K562 (cell line): Measurements from ENCODE around the gene NOTCH1. TPM values are rescaled to one million over a fixed set of nuclear protein-coding genes. Genes with fewer than 3 reads are reported as not detected.

Experiments
- CCNT2 ChIP-seq: IDR thresholded peaks from 2 replicates; pipeline ENCODE4 v1.6.1; 2011; ENCODE audit warnings: borderline replicate concordance, low read depth, mild to moderate bottlenecking, moderate library complexity, mixed read lengths, low read length; ENCODE audit not compliant: insufficient read length; ENCODE audit errors: extremely low read depth
- DMBX1 ChIP-seq: fragments of 250-450 bp; sonication (Bioruptor Pico); IDR thresholded peaks from 2 replicates; pipeline ENCODE4 v1.8.0; 2022; ENCODE audit warnings: inconsistent platforms, mild to moderate bottlenecking, moderate library complexity, borderline replicate concordance
- FUS ChIP-seq: fragments of 200-400 bp; formaldehyde crosslinking; optimal IDR thresholded peaks from 2 replicates; pipeline ENCODE3; 2017; ENCODE audit warnings: low read depth, low read length
- HCFC1 ChIP-seq: IDR thresholded peaks from 2 replicates; pipeline ENCODE4 v1.6.1; 2012; ENCODE audit warnings: low read depth, low read length, improper control_type of control experiment
- KLF6 ChIP-seq: fragments of 250-450 bp; sonication (Bioruptor Pico); IDR thresholded peaks from 2 replicates; pipeline ENCODE4 v1.4.0; 2020; ENCODE audit warnings: mild to moderate bottlenecking, moderate library complexity, borderline replicate concordance
- MCM7 ChIP-seq, 2 experiments: fragments of 450-650 bp; IDR thresholded peaks; 2 replicates each; pipeline ENCODE4 v1.6.1; 2016 to 2018
- NCOA6 ChIP-seq: fragments of 450-650 bp; IDR thresholded peaks from 2 replicates; pipeline ENCODE4 v1.6.1; 2017; ENCODE audit warnings: mild to moderate bottlenecking
- NR2F6 ChIP-seq: fragments of 450-650 bp; formaldehyde crosslinking; IDR thresholded peaks from 2 replicates; pipeline ENCODE4 v1.4.0; 2020; ENCODE audit warnings: mild to moderate bottlenecking
- SAFB2 ChIP-seq: fragments of 200-400 bp; formaldehyde crosslinking; IDR thresholded peaks from 2 replicates; pipeline ENCODE4 v1.6.1; 2018; ENCODE audit warnings: borderline replicate concordance, low read length, low read depth, moderate library complexity; ENCODE audit not compliant: severe bottlenecking
- SREBF1 ChIP-seq: fragments of 150-350 bp; IDR thresholded peaks from 2 replicates; pipeline ENCODE4 v1.6.1; 2014; ENCODE audit warnings: antibody characterized with exemption, low read depth, low read length, borderline replicate concordance
- SUPT5H ChIP-seq: fragments of 450-650 bp; IDR thresholded peaks from 2 replicates; pipeline ENCODE4 v1.6.1; 2016
- ZNF175 ChIP-seq: fragments of 200-800 bp; sonication (Bioruptor generic); IDR thresholded peaks from 2 replicates; pipeline ENCODE4 v1.6.1; 2016; ENCODE audit warnings: low read depth, mild to moderate bottlenecking, missing genetic modification characterization, missing compliant biosample characterization
- ZNF354B ChIP-seq: fragments of 250-450 bp; sonication (Bioruptor Pico); IDR thresholded peaks from 2 replicates; pipeline ENCODE4 v1.4.0; 2020
- ZNF583 ChIP-seq: fragments of 250-450 bp; sonication (Bioruptor Pico); IDR thresholded peaks from 2 replicates; pipeline ENCODE4 v1.4.0; 2020
- ZNF584 ChIP-seq: fragments of 200-800 bp; sonication (Bioruptor generic); IDR thresholded peaks from 2 replicates; pipeline ENCODE4 v1.6.1; 2016; ENCODE audit warnings: low read depth, mild to moderate bottlenecking, missing genetic modification characterization, missing compliant biosample characterization
- ZNF717 ChIP-seq: fragments of 250-450 bp; sonication (Bioruptor Pico); IDR thresholded peaks from 2 replicates; pipeline ENCODE4 v1.5.0; 2021
- polyA plus RNA-seq, 8 experiments: library from polyadenylated mRNA; depleted of rRNA in 4 of 8; stranded (reverse) in 5 of 8; unstranded in 3 of 8; fragments of >200 nt; fragmentation: Nextera tagmentation in 2 of 8; fragmentation: Illumina TruSeq in 1 of 8; extraction: Ambion mirVana in 2 of 8; extraction: Trizol in 1 of 8; gene quantifications; 2 replicates each; pipeline versions ENCODE4 v1.2.1 to v1.2.3, GENCODE V29; 2011 to 2014; ENCODE audit warnings: inconsistent platforms in 1 of 8, missing spikeins in 1 of 8
- total RNA-seq, 7 experiments: library from RNA; depleted of rRNA in 6 of 7; stranded (reverse); fragments of >200 nt in 6 of 7; fragmentation: Illumina TruSeq in 2 of 7; extraction: Trizol in 2 of 7; gene quantifications; 2 replicates each; pipeline versions ENCODE4 v1.2.1 to v1.2.3, GENCODE V29; 2011 to 2021; ENCODE audit warnings: low replicate concordance in 1 of 7
- TF ChIP-seq, protein P1 (sequence below): fragments of 200-800 bp; sonication (Bioruptor generic); IDR thresholded peaks from 2 replicates; pipeline ENCODE4 v1.6.1; 2016; ENCODE audit warnings: missing genetic modification characterization, missing compliant biosample characterization
- TF ChIP-seq, protein P2 (sequence below): fragments of 250-450 bp; sonication (Bioruptor Pico); IDR thresholded peaks from 2 replicates; pipeline ENCODE4 v1.5.0; 2021
- TF ChIP-seq, protein P3 (sequence below): fragments of 450-650 bp; conservative IDR thresholded peaks from 2 replicates; pipeline ENCODE4 v1.6.1; 2016; ENCODE audit warnings: missing genetic modification characterization, low read depth, mild to moderate bottlenecking, control low read depth, missing compliant biosample characterization

The NOTCH1 gene
- total and polyA plus RNA-seq, 9 of the 15 experiments (the other 6 are each of a cell fraction or from before 2014, with no cell fraction given), result 0.03 to 31.4 (median 2.3) TPM

DNA sequence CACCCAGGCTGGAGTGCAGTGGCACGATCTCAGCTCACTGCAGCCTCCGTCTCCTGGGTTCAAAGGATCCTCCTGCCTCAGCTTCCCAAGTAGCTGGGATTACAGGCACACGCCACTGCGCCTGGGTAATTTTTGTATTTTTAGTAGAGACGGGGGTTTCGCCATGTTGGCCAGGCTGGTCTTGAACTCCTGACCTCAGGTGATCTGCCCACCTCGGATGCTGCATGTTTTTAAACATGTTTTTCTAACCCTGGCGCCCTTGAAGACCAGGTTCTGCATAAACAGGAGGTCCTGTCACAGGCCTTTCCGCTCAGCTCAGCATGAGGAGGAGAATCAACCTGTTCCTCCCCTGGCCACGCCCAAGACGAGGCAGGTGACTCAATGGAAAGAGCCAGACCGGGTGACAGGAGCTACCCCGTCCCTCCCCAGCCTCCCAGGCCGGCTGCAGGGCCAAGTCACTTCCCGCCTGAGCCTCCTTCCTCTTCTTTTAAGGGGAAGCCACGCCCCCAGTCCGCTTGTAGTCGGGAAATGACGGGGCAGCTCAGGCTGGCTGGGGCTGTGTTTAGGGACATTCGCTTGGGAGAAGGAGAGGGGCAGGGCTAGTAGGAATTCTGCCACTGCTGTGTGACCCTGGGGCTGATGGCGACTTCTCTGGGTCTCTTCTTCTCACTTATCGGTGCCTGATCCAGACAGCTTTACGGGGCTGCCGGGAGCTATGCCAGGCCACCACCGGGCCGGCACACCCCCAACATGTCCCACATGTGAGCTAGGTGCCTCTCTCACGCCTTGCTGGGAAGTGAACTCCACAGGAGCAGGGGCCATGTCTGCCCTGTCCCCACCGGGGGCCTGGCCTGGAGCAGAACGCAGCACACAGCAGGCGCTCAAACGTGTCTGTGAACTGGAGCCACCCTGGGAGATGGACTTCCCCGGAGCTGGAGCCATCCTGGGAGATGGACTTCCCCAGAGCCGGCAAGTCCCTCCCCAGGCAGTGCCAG is 6.1 kb downstream of the NOTCH1 start (continued):
- TF ChIP-seq, protein P1, sequence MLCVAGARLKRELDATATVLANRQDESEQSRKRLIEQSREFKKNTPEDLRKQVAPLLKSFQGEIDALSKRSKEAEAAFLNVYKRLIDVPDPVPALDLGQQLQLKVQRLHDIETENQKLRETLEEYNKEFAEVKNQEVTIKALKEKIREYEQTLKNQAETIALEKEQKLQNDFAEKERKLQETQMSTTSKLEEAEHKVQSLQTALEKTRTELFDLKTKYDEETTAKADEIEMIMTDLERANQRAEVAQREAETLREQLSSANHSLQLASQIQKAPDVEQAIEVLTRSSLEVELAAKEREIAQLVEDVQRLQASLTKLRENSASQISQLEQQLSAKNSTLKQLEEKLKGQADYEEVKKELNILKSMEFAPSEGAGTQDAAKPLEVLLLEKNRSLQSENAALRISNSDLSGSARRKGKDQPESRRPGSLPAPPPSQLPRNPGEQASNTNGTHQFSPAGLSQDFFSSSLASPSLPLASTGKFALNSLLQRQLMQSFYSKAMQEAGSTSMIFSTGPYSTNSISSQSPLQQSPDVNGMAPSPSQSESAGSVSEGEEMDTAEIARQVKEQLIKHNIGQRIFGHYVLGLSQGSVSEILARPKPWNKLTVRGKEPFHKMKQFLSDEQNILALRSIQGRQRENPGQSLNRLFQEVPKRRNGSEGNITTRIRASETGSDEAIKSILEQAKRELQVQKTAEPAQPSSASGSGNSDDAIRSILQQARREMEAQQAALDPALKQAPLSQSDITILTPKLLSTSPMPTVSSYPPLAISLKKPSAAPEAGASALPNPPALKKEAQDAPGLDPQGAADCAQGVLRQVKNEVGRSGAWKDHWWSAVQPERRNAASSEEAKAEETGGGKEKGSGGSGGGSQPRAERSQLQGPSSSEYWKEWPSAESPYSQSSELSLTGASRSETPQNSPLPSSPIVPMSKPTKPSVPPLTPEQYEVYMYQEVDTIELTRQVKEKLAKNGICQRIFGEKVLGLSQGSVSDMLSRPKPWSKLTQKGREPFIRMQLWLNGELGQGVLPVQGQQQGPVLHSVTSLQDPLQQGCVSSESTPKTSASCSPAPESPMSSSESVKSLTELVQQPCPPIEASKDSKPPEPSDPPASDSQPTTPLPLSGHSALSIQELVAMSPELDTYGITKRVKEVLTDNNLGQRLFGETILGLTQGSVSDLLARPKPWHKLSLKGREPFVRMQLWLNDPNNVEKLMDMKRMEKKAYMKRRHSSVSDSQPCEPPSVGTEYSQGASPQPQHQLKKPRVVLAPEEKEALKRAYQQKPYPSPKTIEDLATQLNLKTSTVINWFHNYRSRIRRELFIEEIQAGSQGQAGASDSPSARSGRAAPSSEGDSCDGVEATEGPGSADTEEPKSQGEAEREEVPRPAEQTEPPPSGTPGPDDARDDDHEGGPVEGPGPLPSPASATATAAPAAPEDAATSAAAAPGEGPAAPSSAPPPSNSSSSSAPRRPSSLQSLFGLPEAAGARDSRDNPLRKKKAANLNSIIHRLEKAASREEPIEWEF (CRISPR knock-in tag), result no peak
- no peak for TF ChIP-seq SAFB2
- no peak for TF ChIP-seq HCFC1
- no peak for TF ChIP-seq SUPT5H
- TF ChIP-seq DMBX1 (CRISPR knock-in tag), result no peak; the same call in 1 of the 2 replicates
- no peak for TF ChIP-seq ZNF583 (CRISPR knock-in tag)
- TF ChIP-seq SREBF1, result no peak; the same call in 1 of the 2 replicates
- TF ChIP-seq ZNF175 (CRISPR knock-in tag), result no peak
- TF ChIP-seq KLF6 (CRISPR knock-in tag), result no peak
- no peak for TF ChIP-seq NR2F6
- peak; percentile 16 for TF ChIP-seq CCNT2
- TF ChIP-seq, protein P2, sequence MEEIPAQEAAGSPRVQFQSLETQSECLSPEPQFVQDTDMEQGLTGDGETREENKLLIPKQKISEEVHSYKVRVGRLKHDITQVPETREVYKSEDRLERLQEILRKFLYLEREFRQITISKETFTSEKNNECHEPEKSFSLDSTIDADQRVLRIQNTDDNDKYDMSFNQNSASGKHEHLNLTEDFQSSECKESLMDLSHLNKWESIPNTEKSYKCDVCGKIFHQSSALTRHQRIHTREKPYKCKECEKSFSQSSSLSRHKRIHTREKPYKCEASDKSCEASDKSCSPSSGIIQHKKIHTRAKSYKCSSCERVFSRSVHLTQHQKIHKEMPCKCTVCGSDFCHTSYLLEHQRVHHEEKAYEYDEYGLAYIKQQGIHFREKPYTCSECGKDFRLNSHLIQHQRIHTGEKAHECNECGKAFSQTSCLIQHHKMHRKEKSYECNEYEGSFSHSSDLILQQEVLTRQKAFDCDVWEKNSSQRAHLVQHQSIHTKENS (CRISPR knock-in tag), result no peak
- TF ChIP-seq ZNF354B (CRISPR knock-in tag), result no peak
- no peak for TF ChIP-seq ZNF717 (CRISPR knock-in tag)
- TF ChIP-seq ZNF584 (CRISPR knock-in tag), result no peak
- TF ChIP-seq, protein P3, sequence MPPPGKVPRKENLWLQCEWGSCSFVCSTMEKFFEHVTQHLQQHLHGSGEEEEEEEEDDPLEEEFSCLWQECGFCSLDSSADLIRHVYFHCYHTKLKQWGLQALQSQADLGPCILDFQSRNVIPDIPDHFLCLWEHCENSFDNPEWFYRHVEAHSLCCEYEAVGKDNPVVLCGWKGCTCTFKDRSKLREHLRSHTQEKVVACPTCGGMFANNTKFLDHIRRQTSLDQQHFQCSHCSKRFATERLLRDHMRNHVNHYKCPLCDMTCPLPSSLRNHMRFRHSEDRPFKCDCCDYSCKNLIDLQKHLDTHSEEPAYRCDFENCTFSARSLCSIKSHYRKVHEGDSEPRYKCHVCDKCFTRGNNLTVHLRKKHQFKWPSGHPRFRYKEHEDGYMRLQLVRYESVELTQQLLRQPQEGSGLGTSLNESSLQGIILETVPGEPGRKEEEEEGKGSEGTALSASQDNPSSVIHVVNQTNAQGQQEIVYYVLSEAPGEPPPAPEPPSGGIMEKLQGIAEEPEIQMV (tag), result no peak
- no peak for TF ChIP-seq NCOA6
- no peak for TF ChIP-seq MCM7 (IDR thresholded peaks at IDR 0.05)
- no peak for TF ChIP-seq FUS
